ENCODE measurements around the gene SAMD15.
A peak's percentile ranks its signal among the peaks of the same experiment; 100 is the strongest.
"Not testable (repeated sequence)": the region's sequence is repeated elsewhere in the genome, so short reads cannot be mapped to it uniquely, and the experiment has no call there.

Gene SAMD15

DNA sequence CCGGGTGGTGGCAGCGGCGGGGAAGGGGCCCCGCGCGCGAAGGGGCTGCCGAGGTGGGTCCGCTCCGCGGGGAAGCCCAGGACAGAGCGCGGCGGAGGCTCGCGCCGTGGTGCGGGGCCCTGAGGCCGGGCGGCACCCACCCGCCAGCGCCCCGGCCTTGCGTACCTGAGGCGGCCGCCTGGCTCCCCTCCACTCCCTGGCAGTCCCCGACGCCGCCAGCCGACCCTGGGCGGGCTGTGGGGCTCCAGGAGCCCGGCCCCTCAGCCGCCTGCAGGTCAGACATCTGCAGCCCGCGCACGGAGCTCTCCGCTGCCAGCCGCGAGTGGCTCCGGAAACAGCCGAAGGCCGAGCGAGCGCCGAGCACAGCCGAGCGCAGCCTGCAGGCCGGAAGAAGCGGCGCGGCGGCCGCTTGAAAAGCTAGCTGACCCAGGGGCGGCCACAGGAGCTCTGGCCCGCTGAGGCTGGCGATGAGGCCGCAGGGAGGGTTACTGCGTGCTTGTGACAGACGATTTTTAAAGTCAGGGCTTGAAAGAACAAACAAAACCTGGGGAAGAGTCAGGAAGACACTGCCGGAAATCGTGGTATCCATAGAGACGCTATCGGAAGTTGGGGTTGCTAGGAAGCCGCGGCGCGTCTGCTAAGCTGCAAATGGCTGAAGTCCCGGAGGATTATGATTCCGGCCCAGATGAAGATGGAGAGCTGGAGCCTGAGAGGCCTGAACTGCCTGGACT is at the start of gene SAMD15, which contains the start of gene TMED8:
Gene SAMD15, plus strand, starts transcription at position 609 of the 731 bp plus-strand sequence. Its CDS starts 40 bp downstream, at position 649.
Gene TMED8, minus strand, starts transcription at position 324 of the 731 bp plus-strand sequence. Its CDS starts 41 bp downstream, at position 283.
- DNase-seq (ENCODE audit: low read depth in 2 of 2), result peak; percentile 86 to 90
- peak within 1 kb of the TSS; percentile 70 to 86 for H3K4me3 ChIP-seq (replicated peaks in 1 of 2; ENCODE audit: low read depth in 2 of 2, low read length in 2 of 2)
- TF ChIP-seq, protein P1, sequence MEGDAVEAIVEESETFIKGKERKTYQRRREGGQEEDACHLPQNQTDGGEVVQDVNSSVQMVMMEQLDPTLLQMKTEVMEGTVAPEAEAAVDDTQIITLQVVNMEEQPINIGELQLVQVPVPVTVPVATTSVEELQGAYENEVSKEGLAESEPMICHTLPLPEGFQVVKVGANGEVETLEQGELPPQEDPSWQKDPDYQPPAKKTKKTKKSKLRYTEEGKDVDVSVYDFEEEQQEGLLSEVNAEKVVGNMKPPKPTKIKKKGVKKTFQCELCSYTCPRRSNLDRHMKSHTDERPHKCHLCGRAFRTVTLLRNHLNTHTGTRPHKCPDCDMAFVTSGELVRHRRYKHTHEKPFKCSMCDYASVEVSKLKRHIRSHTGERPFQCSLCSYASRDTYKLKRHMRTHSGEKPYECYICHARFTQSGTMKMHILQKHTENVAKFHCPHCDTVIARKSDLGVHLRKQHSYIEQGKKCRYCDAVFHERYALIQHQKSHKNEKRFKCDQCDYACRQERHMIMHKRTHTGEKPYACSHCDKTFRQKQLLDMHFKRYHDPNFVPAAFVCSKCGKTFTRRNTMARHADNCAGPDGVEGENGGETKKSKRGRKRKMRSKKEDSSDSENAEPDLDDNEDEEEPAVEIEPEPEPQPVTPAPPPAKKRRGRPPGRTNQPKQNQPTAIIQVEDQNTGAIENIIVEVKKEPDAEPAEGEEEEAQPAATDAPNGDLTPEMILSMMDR (IDR thresholded peaks at IDR 0.05; ENCODE audit: low read depth, low read length), result peak; percentile 14

DNA sequence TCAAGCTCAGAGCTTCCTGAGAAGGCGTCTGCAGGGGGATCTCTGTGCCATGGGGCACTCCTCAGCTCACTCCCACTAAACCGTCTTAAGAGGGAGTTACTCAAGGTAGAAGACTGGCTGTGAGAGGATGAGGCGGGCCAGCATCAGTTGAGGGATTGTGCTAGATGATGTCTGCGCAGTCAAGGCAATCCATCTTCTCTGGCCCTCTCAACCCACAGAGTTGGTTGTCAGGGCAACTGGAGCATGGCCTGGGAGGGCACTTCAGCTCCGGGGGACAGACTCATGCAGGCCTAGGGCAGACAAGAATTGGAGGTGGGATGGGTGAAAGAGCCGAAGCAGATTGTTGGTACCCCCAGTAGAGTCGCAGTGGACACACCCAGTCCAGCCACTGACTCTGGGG is 47.3 kb upstream of the SAMD15 start:
- H3K4me3 ChIP-seq (replicated peaks in 1 of 2; ENCODE audit: low read depth in 2 of 2, low read length in 2 of 2), result no peak overlapping the region
- no peak for DNase-seq (ENCODE audit: low read depth in 2 of 2)
- TF ChIP-seq, protein P1 (IDR thresholded peaks at IDR 0.05; ENCODE audit: low read depth, low read length), result no peak

DNA sequence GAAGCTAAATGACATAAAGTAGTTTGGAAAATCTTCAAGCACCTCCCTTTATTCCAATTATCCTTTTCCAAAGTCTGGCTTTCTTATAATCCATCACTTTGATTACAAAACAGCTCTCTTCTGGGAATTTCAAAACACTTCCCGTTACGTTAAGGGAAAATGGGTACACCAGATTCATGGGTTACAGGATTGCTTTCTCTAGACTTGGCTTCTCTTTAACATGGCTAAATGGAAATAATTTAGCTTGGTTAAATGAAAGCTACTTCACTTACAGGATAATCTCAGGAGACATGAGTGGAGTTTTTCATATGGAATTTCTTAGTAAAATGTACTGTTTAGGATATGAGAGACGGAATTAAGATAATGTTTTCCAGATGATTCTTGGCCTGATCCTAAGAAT is 41.6 kb upstream of the SAMD15 start:
- no peak overlapping the region for H3K4me3 ChIP-seq (replicated peaks in 1 of 2; ENCODE audit: low read depth in 2 of 2, low read length in 2 of 2)
- no peak for DNase-seq (ENCODE audit: low read depth in 2 of 2)
- TF ChIP-seq, protein P1 (IDR thresholded peaks at IDR 0.05; ENCODE audit: low read depth, low read length), result no peak

DNA sequence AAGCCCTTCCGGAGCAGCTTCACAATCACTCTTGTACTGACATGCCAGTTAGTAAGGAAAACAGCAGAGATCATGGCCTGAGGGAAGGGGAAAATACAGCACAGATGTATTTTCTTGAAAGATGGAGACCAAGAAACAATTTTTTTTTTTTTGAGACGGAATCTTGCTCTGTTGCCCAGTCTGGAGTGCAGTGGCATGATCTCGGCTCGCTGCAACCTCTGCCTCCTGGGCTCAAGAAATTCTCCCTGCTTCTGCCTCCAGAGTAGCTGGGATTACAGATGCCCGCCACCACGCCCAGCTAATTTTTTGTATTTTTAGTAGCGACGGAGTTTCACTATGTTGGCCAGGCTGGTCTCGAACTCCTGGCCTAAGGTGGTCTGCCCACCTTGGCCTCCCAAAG is 39.9 kb upstream of the SAMD15 start:
- DNase-seq (ENCODE audit: low read depth in 2 of 2), result not testable (repeated sequence)

DNA sequence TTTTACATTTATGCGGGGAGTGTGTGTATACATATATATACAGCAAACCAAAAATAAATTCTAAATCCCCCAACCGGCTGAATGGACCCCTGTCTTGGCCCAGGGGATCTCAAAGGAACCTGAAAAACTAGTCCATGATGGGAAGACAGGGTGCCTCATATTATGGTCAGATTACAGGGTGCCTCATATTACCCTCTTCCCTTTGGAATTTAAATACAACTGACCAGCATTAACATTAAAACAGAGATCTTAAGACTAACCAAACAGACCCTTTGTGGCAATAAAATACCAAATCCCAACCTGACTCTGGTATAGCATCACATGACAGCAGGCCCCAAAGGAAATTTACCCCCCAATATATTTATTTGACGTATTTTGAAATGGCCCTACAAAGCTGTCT is 39.3 kb upstream of the SAMD15 start:
- DNase-seq (ENCODE audit: low read depth in 2 of 2), result no peak
- TF ChIP-seq, protein P1 (IDR thresholded peaks at IDR 0.05; ENCODE audit: low read depth, low read length), result no peak
- no peak overlapping the region for H3K4me3 ChIP-seq (replicated peaks in 1 of 2; ENCODE audit: low read depth in 2 of 2, low read length in 2 of 2)

More for the DNA sequence above, 39.9 kb upstream of the SAMD15 start:
- H3K4me3 ChIP-seq (replicated peaks in 1 of 2; ENCODE audit: low read depth in 2 of 2, low read length in 2 of 2), result not testable (repeated sequence)

DNA sequence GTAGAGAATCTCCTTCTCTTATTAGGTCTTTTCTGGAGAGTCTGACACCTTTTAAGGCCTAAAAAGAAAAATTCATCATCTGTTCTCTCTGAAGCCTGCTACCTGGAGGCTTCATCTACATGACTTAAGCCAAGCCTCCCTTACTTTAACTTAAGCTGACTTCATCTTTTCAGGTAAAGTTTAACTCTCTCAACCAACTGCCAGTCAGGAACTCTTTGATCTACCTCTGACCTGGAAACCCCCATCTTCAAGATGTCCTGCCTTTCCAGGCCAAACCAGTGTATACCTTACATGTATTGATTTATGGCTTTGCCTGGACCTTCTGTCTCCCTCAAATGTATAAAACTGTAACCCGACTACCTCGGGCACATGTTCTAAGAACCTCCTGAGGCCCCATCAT is 38.9 kb upstream of the SAMD15 start:
- TF ChIP-seq, protein P1 (IDR thresholded peaks at IDR 0.05; ENCODE audit: low read depth, low read length), result no peak
- no peak overlapping the region for H3K4me3 ChIP-seq (replicated peaks in 1 of 2; ENCODE audit: low read depth in 2 of 2, low read length in 2 of 2)
- no peak for DNase-seq (ENCODE audit: low read depth in 2 of 2)

DNA sequence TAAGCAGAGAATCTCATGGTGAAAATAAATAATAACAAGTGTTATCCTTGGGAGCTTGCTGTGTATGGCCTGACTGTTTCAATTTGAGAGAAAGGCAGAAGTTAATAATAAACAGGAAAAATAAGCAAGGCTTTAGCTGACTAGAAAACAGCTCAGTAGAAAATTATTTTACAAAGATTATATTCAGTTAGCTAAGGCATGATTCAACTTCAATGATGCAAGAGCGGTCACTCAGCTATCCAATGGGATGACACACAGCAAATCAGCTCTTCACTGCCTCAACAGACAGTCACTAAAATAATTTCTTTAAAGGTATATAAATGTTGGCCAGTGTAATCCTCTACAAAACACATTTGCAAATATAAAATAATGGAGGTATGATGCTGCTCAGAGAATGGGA is 37.8 kb upstream of the SAMD15 start:
- DNase-seq (ENCODE audit: low read depth in 2 of 2), result peak; percentile 21 to 79
- no peak overlapping the region for H3K4me3 ChIP-seq (replicated peaks in 1 of 2; ENCODE audit: low read depth in 2 of 2, low read length in 2 of 2)
- TF ChIP-seq, protein P1 (IDR thresholded peaks at IDR 0.05; ENCODE audit: low read depth, low read length), result no peak

Measured in cardiac fibroblast (primary cell).